Gastrocnemius medialis (tissue), 4 donors: ENCODE data around the gene LGALS1. TPM values are rescaled to one million over a fixed set of nuclear protein-coding genes. Genes with fewer than 3 reads are reported as not detected.
"Not testable (repeated sequence)": the region's sequence is repeated elsewhere in the genome, so short reads cannot be mapped to it uniquely, and the experiment has no call there.

ENCODE experiments used
- ATAC-seq, 2 donors: fragments of 150-250 bp; one replicate each; pipeline ENCODE4 v1.9.1; 2016
- DNase-seq, 2 donors: peaks; one replicate each; pipeline ENCODE4 v3.0.0-alpha.2; 2019
- H3K27ac ChIP-seq, 4 donors: fragments of 200-600 bp; sonication (generic); 1 replicate in 1 of 4; 2 replicates in 3 of 4; pipeline ENCODE4 v1.5.1; 2016 to 2018; ENCODE audit warnings: mild to moderate bottlenecking in 2 of 4, moderate library complexity in 1 of 4
- H3K27me3 ChIP-seq, 3 donors: fragments of 200-600 bp; sonication (generic) in 2 of 3; 1 replicate in 1 of 3; 2 replicates in 2 of 3; pipeline versions ENCODE4 v1.5.1 to v1.6.0; 2016 to 2019; ENCODE audit warnings: mild to moderate bottlenecking in 1 of 3, moderate library complexity in 1 of 3
- H3K36me3 ChIP-seq, 2 donors: fragments of 200-600 bp; sonication (generic) in 1 of 2; one replicate each; pipeline ENCODE4 v1.5.1; 2017 to 2018
- H3K4me1 ChIP-seq, 2 donors: fragments of 200-600 bp; sonication (generic) in 1 of 2; one replicate each; pipeline ENCODE4 v1.5.1; 2016 to 2017; ENCODE audit warnings: mild to moderate bottlenecking in 2 of 2
- H3K4me3 ChIP-seq, 4 donors: fragments of 200-600 bp; sonication (generic) in 3 of 4; 1 replicate in 1 of 4; 2 replicates in 3 of 4; pipeline ENCODE4 v1.5.1; 2016 to 2019; ENCODE audit warnings: mild to moderate bottlenecking in 2 of 4
- H3K9me3 ChIP-seq, 3 donors: fragments of 200-600 bp; sonication (generic) in 2 of 3; 1 replicate in 1 of 3; 2 replicates in 2 of 3; pipeline ENCODE4 v1.5.1; 2016 to 2019
- CTCF ChIP-seq, 5 experiments: fragments of 450-650 bp in 3 of 5; fragments of 200-600 bp in 2 of 5; sonication (generic) in 2 of 5; IDR thresholded peaks in 4 of 5; conservative IDR thresholded peaks in 1 of 5; 1 replicate in 4 of 5; 2 replicates in 1 of 5; pipeline ENCODE4 v1.5.1; 2016 to 2019; ENCODE audit warnings: antibody characterized with exemption in 5 of 5, mild to moderate bottlenecking in 3 of 5, moderate library complexity in 3 of 5
- POLR2A ChIP-seq, 2 donors: fragments of 450-650 bp; IDR thresholded peaks; one replicate each; pipeline ENCODE4 v1.6.1; 2017; ENCODE audit warnings: antibody characterized with exemption in 2 of 2, mild to moderate bottlenecking in 2 of 2, moderate library complexity in 2 of 2
- in situ Hi-C, 4 donors: fragments of 200-750 bp; cut with MboI; loops; one replicate each; pipeline versions ENCODE4 v1.15.0 to v1.8.0; 2017; ENCODE audit warnings: low sequenced_read_pairs in 4 of 4
- intact Hi-C: fragments of 100-400 bp; cut with DNase I; formaldehyde crosslinking; loops from one replicate; pipeline ENCODE4 v1.15.1; 2023; ENCODE audit warnings: low total_unique reads
- total RNA-seq, 4 donors: library from RNA; depleted of rRNA; stranded (reverse); fragments of >200 nt; gene quantifications; one replicate each; pipeline versions ENCODE4 v1.1.0 to v1.2.3, GENCODE V29; 2016

Gene LGALS1
- total RNA-seq, 4 donors from 2014 or later, result 561 to 1,888 (median 1,101) TPM

- Histone ChIP-seq H3K27ac (no peak overlapping the region), H3K4me1 (peaks cover 0 to 2% of the 10 kb centered on the region in 2 donors), H3K4me3 (no peak overlapping the region), H3K9me3 (no peaks in the 10 kb centered on the region), H3K36me3 (no peaks in the 10 kb centered on the region), H3K27me3 (no peaks in the 10 kb centered on the region)
- in situ Hi-C loops, result loop anchor here in 2 of 4 donors (5.0 to 25.0 kb wide), 2 partner anchors 34 to 139 kb away; no protein-coding TSS in a partner anchor
- ATAC-seq (no peak), DNase-seq (no peak)
- TF ChIP-seq CTCF (IDR thresholded peaks at IDR 0.05 in 4 of 5, conservative IDR thresholded peaks at IDR 0.05 in 1 of 5) (no peak), POLR2A (IDR thresholded peaks at IDR 0.05) (no peak)
- intact Hi-C loops, result no loop called here
Observed at GRCh38 chr22:37647928-37648327, 27.5 kb upstream of the LGALS1 start.

DNA sequence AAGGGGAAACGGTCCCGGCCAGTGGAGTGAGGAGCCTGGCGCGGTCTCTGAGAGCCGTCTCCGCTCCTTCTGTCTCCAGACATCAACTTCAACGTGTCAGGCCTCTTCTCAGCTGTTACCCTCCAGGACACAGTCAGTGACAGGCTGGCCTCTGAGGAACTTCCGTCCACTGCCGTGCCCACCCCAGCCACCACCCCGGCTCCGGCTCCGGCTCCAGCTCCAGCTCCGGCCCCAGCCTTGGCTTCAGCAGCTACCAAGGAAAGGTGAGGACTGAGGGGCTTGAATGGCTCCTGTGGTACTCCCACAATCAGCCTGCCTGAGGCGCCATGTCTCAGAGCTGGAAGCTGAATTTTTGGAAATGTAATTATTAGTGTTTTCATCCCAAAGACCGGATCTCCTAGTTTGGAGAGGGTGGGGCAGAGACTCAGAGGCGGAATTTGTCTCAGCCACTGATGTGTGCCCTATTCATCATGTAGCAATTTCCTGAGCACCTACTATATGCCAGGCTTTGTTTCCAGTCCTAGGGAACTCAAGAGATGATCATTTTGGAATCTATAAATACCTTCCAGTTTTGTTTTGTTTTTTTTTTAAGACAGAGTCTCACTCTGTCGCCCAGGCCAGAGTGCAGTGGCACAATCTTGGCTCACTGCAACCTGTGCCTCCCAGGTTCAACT, 24.8 kb upstream of the LGALS1 start:
- no peak overlapping the region for H3K4me3 ChIP-seq
- intact Hi-C loops (no loop called here), in situ Hi-C loops (no loop called here)
- H3K27ac ChIP-seq, result no peak overlapping the region
- H3K36me3 ChIP-seq, result no peaks in the 10 kb centered on the region
- H3K4me1 ChIP-seq, result no peaks in the 10 kb centered on the region
- TF ChIP-seq CTCF (IDR thresholded peaks at IDR 0.05 in 4 of 5, conservative IDR thresholded peaks at IDR 0.05 in 1 of 5) (no peak), POLR2A (IDR thresholded peaks at IDR 0.05) (no peak)
- no peaks in the 10 kb centered on the region for H3K27me3 ChIP-seq
- no peaks in the 10 kb centered on the region for H3K9me3 ChIP-seq
- ATAC-seq (no peak), DNase-seq (no peak)

GRCh38 chr22:37654563-37655251, 20.7 kb upstream of the LGALS1 start:
- intact Hi-C loops, result loop anchor here (5.0 kb wide), 1 partner anchor 93 kb away; no protein-coding TSS in a partner anchor
- in situ Hi-C loops, result no loop called here
- no peaks in the 10 kb centered on the region for H3K27me3 ChIP-seq
- H3K36me3 ChIP-seq, result no peaks in the 10 kb centered on the region
- peak overlapping the region in 1 of 4 donors; percentile 0 for H3K27ac ChIP-seq
- DNase-seq (no peak), ATAC-seq (no peak)
- no peaks in the 10 kb centered on the region for H3K9me3 ChIP-seq
- H3K4me3 ChIP-seq, result no peak overlapping the region
- peaks cover 13 to 14% of the 10 kb centered on the region in 2 donors for H3K4me1 ChIP-seq
- no peak for TF ChIP-seq POLR2A (IDR thresholded peaks at IDR 0.05)
- no peak for TF ChIP-seq CTCF (IDR thresholded peaks at IDR 0.05 in 4 of 5, conservative IDR thresholded peaks at IDR 0.05 in 1 of 5)

DNA sequence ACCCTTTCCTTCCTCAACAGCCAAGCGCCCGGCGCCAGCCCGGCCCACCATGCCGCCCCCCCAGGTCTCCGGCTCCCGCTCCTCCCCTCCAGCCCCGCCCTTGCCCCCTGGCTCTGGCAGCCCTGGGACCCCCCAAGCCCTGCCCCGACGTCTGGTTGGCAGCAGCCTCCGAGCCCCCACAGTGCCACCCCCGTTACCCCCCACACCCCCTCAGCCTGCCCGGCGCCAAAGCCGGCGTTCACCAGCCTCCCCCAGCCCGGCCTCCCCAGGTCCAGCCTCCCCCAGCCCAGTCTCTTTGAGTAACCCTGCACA, 20.2 kb upstream of the LGALS1 start:
- H3K27ac ChIP-seq, result peak overlapping the region in 1 of 4 donors; percentile 0
- ATAC-seq (no peak), DNase-seq (no peak)
- intact Hi-C loops (loop anchor here (5.0 kb wide), 1 partner anchor 92 kb away; no protein-coding TSS in a partner anchor), in situ Hi-C loops (no loop called here)
- no peaks in the 10 kb centered on the region for H3K27me3 ChIP-seq
- no peak overlapping the region for H3K4me3 ChIP-seq
- no peak for TF ChIP-seq POLR2A (IDR thresholded peaks at IDR 0.05)
- no peak for TF ChIP-seq CTCF (IDR thresholded peaks at IDR 0.05 in 4 of 5, conservative IDR thresholded peaks at IDR 0.05 in 1 of 5)
- H3K4me1 ChIP-seq, result peaks cover 17 to 18% of the 10 kb centered on the region in 2 donors
- H3K36me3 ChIP-seq, result no peaks in the 10 kb centered on the region
- no peaks in the 10 kb centered on the region for H3K9me3 ChIP-seq

GRCh38 chr22:37656583-37656982, 18.9 kb upstream of the LGALS1 start:
- DNase-seq, H3K4me3 ChIP-seq, H3K27me3 ChIP-seq, ATAC-seq, H3K36me3 ChIP-seq, in situ Hi-C loops, H3K9me3 ChIP-seq: not testable (repeated sequence)
- intact Hi-C loops, result loop anchor here (5.0 kb wide), 1 partner anchor 91 kb away; no protein-coding TSS in a partner anchor
- Histone ChIP-seq H3K27ac (peak overlapping the region in 3 of 4 donors; percentile 0 to 43 (median 40)), H3K4me1 (peaks cover 28 to 30% of the 10 kb centered on the region in 2 donors)
